Neural cell (in vitro differentiated cells): ENCODE data around the gene SNAPC1.

Source experiments
- EP300 ChIP-seq: fragments of 450-650 bp; conservative IDR thresholded peaks from 2 replicates; pipeline ENCODE4 v1.6.1; 2014; ENCODE audit warnings: antibody characterized with exemption, mild to moderate bottlenecking, moderate library complexity; ENCODE audit not compliant: poor library complexity, severe bottlenecking
- EZH2 ChIP-seq: fragments of 200-600, 300-800 bp; shearing (Covaris generic), sonication (generic); IDR thresholded peaks from 2 replicates; pipeline ENCODE4 v1.6.1; 2014; ENCODE audit warnings: antibody characterized with exemption, low read length, borderline replicate concordance, mild to moderate bottlenecking; ENCODE audit not compliant: insufficient read depth, poor library complexity, severe bottlenecking
- POLR2AphosphoS5 ChIP-seq: IDR thresholded peaks from 2 replicates; pipeline ENCODE4 v1.6.1; 2012
- RAD21 ChIP-seq: fragments of 450-650 bp; conservative IDR thresholded peaks from 2 replicates; pipeline ENCODE4 v1.6.1; 2014; ENCODE audit warnings: antibody characterized with exemption, mild to moderate bottlenecking, moderate library complexity
- TAF1 ChIP-seq: IDR thresholded peaks from 2 replicates; pipeline ENCODE4 v1.6.1; 2012; ENCODE audit warnings: low read depth
- TF ChIP-seq, protein P1 (sequence below): fragments of 450-650 bp; IDR thresholded peaks from 2 replicates; pipeline ENCODE4 v1.5.1; 2014; ENCODE audit warnings: antibody characterized with exemption, mild to moderate bottlenecking, moderate library complexity; ENCODE audit not compliant: poor library complexity, severe bottlenecking

- TF ChIP-seq, protein P1, sequence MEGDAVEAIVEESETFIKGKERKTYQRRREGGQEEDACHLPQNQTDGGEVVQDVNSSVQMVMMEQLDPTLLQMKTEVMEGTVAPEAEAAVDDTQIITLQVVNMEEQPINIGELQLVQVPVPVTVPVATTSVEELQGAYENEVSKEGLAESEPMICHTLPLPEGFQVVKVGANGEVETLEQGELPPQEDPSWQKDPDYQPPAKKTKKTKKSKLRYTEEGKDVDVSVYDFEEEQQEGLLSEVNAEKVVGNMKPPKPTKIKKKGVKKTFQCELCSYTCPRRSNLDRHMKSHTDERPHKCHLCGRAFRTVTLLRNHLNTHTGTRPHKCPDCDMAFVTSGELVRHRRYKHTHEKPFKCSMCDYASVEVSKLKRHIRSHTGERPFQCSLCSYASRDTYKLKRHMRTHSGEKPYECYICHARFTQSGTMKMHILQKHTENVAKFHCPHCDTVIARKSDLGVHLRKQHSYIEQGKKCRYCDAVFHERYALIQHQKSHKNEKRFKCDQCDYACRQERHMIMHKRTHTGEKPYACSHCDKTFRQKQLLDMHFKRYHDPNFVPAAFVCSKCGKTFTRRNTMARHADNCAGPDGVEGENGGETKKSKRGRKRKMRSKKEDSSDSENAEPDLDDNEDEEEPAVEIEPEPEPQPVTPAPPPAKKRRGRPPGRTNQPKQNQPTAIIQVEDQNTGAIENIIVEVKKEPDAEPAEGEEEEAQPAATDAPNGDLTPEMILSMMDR, result no peak
- TF ChIP-seq EP300 (no peak), EZH2 (no peak), POLR2AphosphoS5 (no peak), TAF1 (no peak), RAD21 (no peak)
Measured at GRCh38 chr14:61719344-61720293, 42.6 kb upstream of the SNAPC1 start.
